B cell (primary cell): Measurements from ENCODE around the gene MAGEB17. TPM values are rescaled to one million over a fixed set of nuclear protein-coding genes. Genes with fewer than 3 reads are reported as not detected.

Experiments used
- ATAC-seq: fragments of 200-7000 bp; cut with Tn5 transposase; one replicate; pipeline ENCODE4 v1.10.0; 2021; ENCODE audit warnings: low read depth, mild to moderate bottlenecking, moderate number of reproducible peaks, moderate library complexity
- CTCF ChIA-PET: fragments of 350-600 bp; sonication (Branson Sonifier 250); formaldehyde crosslinking; loops from one replicate; lab custom pipeline; 2021; ENCODE audit warnings: antibody characterized with exemption, inconsistent platforms; lab: Charles Lee
- POLR2A ChIA-PET: fragments of 350-600 bp; sonication (Branson Sonifier 250); formaldehyde crosslinking; loops from one replicate; lab custom pipeline; 2021; ENCODE audit warnings: antibody characterized with exemption; lab: Charles Lee
- DNase-seq: peaks from one replicate; pipeline ENCODE4 v3.0.0; 2013
- H2AFZ ChIP-seq: 2 replicates; pipeline ENCODE4 v1.6.1; 2012; ENCODE audit warnings: mild to moderate bottlenecking, low read depth, low read length; ENCODE audit not compliant: insufficient read depth, poor library complexity, severe bottlenecking
- H3K27ac ChIP-seq, 2 donors: 1 replicate in 1 of 2; 2 replicates in 1 of 2; pipeline ENCODE4 v1.5.1; 2012 to 2013; ENCODE audit warnings: low read length in 2 of 2, mild to moderate bottlenecking in 2 of 2, moderate library complexity in 1 of 2
- H3K27me3 ChIP-seq, 4 experiments: fragments of 200-600 bp in 1 of 4; sonication (generic) in 1 of 4; replicated peaks in 1 of 4; 1 replicate in 2 of 4; 2 replicates in 2 of 4; pipeline versions ENCODE4 v1.6.1 to v1.7.0; 2013 to 2016; ENCODE audit warnings: low read length in 3 of 4, mild to moderate bottlenecking in 2 of 4, mixed read lengths in 1 of 4, moderate library complexity in 1 of 4; ENCODE audit not compliant: insufficient read depth in 4 of 4, control insufficient read depth in 3 of 4; ENCODE audit errors: control extremely low read depth in 1 of 4
- H3K36me3 ChIP-seq, 2 experiments: replicated peaks in 1 of 2; 1 replicate in 1 of 2; 2 replicates in 1 of 2; pipeline versions ENCODE4 v1.6.1 to v1.7.1; 2013; ENCODE audit warnings: low read length in 1 of 2; ENCODE audit not compliant: insufficient read depth in 2 of 2, control insufficient read depth in 1 of 2; ENCODE audit errors: control extremely low read depth in 1 of 2, extremely low read depth in 1 of 2
- H3K4me1 ChIP-seq, 2 donors: fragments of 200-600 bp in 1 of 2; sonication (generic) in 1 of 2; 1 replicate in 1 of 2; 2 replicates in 1 of 2; pipeline versions ENCODE4 v1.5.1 to v1.6.1; 2013 to 2017; ENCODE audit warnings: low read length in 2 of 2; ENCODE audit not compliant: control insufficient read depth in 2 of 2, insufficient read depth in 2 of 2
- H3K4me2 ChIP-seq: replicated peaks from 2 replicates; pipeline ENCODE3; 2012; ENCODE audit warnings: mild to moderate bottlenecking, low read depth, low read length; ENCODE audit not compliant: poor library complexity, severe bottlenecking
- H3K4me3 ChIP-seq, 5 experiments: fragments of 200-600 bp in 1 of 5; sonication (generic) in 1 of 5; 1 replicate in 3 of 5; 2 replicates in 2 of 5; pipeline versions ENCODE4 v1.5.1 to v1.7.0; 2011 to 2016; ENCODE audit warnings: low read length in 4 of 5, mild to moderate bottlenecking in 4 of 5, low read depth in 2 of 5, control low read depth in 1 of 5, moderate library complexity in 1 of 5; ENCODE audit not compliant: insufficient read depth in 1 of 5; ENCODE audit errors: control extremely low read depth in 1 of 5, extremely low read depth in 1 of 5
- H3K79me2 ChIP-seq: fragments of 200-600 bp; sonication (generic); one replicate; pipeline ENCODE4 v1.6.0; 2016; ENCODE audit warnings: low read length; ENCODE audit not compliant: control insufficient read depth, insufficient read depth
- H3K9ac ChIP-seq: fragments of 200-600 bp; sonication (generic); 2 replicates; pipeline ENCODE4 v1.6.1; 2017; ENCODE audit warnings: mild to moderate bottlenecking, low read length, moderate library complexity
- H3K9me3 ChIP-seq, 3 donors: one replicate each; pipeline versions ENCODE4 v1.6.1 to v1.7.1; 2013; ENCODE audit warnings: low read length in 2 of 3; ENCODE audit not compliant: control insufficient read depth in 2 of 3, insufficient read depth in 1 of 3; ENCODE audit errors: control extremely low read depth in 1 of 3
- H4K20me1 ChIP-seq: 2 replicates; pipeline ENCODE4 v1.6.0; 2012; ENCODE audit warnings: mild to moderate bottlenecking, low read length; ENCODE audit not compliant: insufficient read depth, control insufficient read depth, poor library complexity, severe bottlenecking
- H3K27ac Mint-ChIP-seq: one replicate; pipeline ENCODE4 v1.8.0; 2021; ENCODE audit warnings: mixed read lengths
- H3K27me3 Mint-ChIP-seq: one replicate; pipeline ENCODE4 v1.8.0; 2021; ENCODE audit warnings: mixed read lengths
- H3K4me1 Mint-ChIP-seq: one replicate; pipeline ENCODE4 v1.8.0; 2021; ENCODE audit warnings: mixed read lengths
- H3K4me3 Mint-ChIP-seq: one replicate; pipeline ENCODE4 v1.8.0; 2021; ENCODE audit warnings: mixed read lengths
- H3K9me3 Mint-ChIP-seq: one replicate; pipeline ENCODE4 v1.8.0; 2022; ENCODE audit warnings: mixed read lengths; ENCODE audit not compliant: insufficient read depth
- CTCF ChIP-seq: fragments of 200-600 bp; IDR thresholded peaks from one replicate; pipeline ENCODE4 v1.8.0; 2022; ENCODE audit warnings: antibody characterized with exemption, mild to moderate bottlenecking
- EZH2 ChIP-seq: IDR thresholded peaks from 2 replicates; pipeline ENCODE4 v1.6.1; 2012; ENCODE audit warnings: borderline replicate concordance, low read depth, mild to moderate bottlenecking, moderate library complexity, low read length; ENCODE audit not compliant: insufficient read depth, poor library complexity, severe bottlenecking
- whole genome bisulfite sequencing: methylation state at CpG from one replicate; pipeline ENCODE4 v1.1.5; 2013; ENCODE audit warnings: missing lambda C conversion rate; ENCODE audit not compliant: insufficient coverage; 5-methylcytosine and 5-hydroxymethylcytosine counted together
- intact Hi-C: fragments of 100-400 bp; cut with micrococcal nuclease; formaldehyde crosslinking; loops from one replicate; pipeline ENCODE4 v1.10.0; 2022
- polyA plus RNA-seq: library from polyadenylated mRNA; depleted of rRNA; stranded (reverse); fragments of >200 nt; gene quantifications from 2 replicates; pipeline ENCODE4 v1.2.3, GENCODE V29; 2012
- total RNA-seq, 2 donors: library from RNA; stranded (reverse); fragments of 120-200 nt in 1 of 2; gene quantifications; 1 replicate in 1 of 2; 2 replicates in 1 of 2; pipeline versions ENCODE4 v1.2.3 to v1.2.4, GENCODE V29; 2013 to 2022

The MAGEB17 gene
- total and polyA plus RNA-seq, 2 donors (not counting 1 experiment from before 2014, with no cell fraction given), result 0.16 TPM; not detected in 1

GRCh38 chrX:16204538-16204937 is 37.3 kb downstream of the MAGEB17 start:
- intact Hi-C loops, result no loop called here
- H3K27me3 ChIP-seq, result peaks cover 0 to 3% (median 0%) of the 10 kb centered on the region in 4 experiments
- ATAC-seq (no peak), DNase-seq (no peak)
- no peaks in the 10 kb centered on the region for H3K9me3 ChIP-seq
- no peak overlapping the region for H3K4me3 ChIP-seq
- no peak overlapping the region for H3K4me3 Mint-ChIP-seq
- no peak overlapping the region for H3K9ac ChIP-seq
- no peaks in the 10 kb centered on the region for H3K79me2 ChIP-seq
- no peaks in the 10 kb centered on the region for H3K4me1 ChIP-seq
- no peaks in the 10 kb centered on the region for H3K9me3 Mint-ChIP-seq
- ChIA-PET POLR2A (no interaction called here), CTCF (no interaction called here)
- H3K4me2 ChIP-seq, result no peak overlapping the region
- WGBS, result no CpG with 5 or more reads among the region's 3 CpGs
- peaks cover 5% of the 10 kb centered on the region for H3K27me3 Mint-ChIP-seq
- no peak overlapping the region for H3K27ac Mint-ChIP-seq
- no peak overlapping the region for H2AFZ ChIP-seq
- H3K36me3 ChIP-seq, result no peaks in the 10 kb centered on the region
- no peak overlapping the region for H3K27ac ChIP-seq
- no peaks in the 10 kb centered on the region for H4K20me1 ChIP-seq
- TF ChIP-seq EZH2, result no peak
- TF ChIP-seq CTCF, result no peak
- no peaks in the 10 kb centered on the region for H3K4me1 Mint-ChIP-seq

- Histone ChIP-seq H3K4me3 (no peak overlapping the region), H3K4me1 (no peaks in the 10 kb centered on the region), H3K9ac (no peak overlapping the region), H3K9me3 (no peaks in the 10 kb centered on the region), H3K27ac (no peak overlapping the region), H3K27me3 (no peaks in the 10 kb centered on the region), H3K4me2 (no peak overlapping the region), H2AFZ (no peak overlapping the region), H4K20me1 (no peaks in the 10 kb centered on the region), H3K79me2 (no peaks in the 10 kb centered on the region), H3K36me3 (no peaks in the 10 kb centered on the region)
- Mint-ChIP-seq H3K4me3 (no peak overlapping the region), H3K9me3 (no peaks in the 10 kb centered on the region), H3K27me3 (no peaks in the 10 kb centered on the region), H3K4me1 (no peaks in the 10 kb centered on the region), H3K27ac (no peak overlapping the region)
- WGBS, result no CpG with 5 or more reads among the region's 3 CpGs
- DNase-seq (no peak), ATAC-seq (no peak)
- intact Hi-C loops, result no loop called here
- TF ChIP-seq EZH2 (no peak), CTCF (no peak)
- ChIA-PET CTCF (no interaction called here), POLR2A (no interaction called here)
Observed at GRCh38 chrX:16205840-16206239, 38.6 kb downstream of the MAGEB17 start.
